ENCODE results near the gene LRP1-AS.
A peak's percentile ranks its signal among the peaks of the same experiment; 100 is the strongest.

Gene LRP1-AS

DNA sequence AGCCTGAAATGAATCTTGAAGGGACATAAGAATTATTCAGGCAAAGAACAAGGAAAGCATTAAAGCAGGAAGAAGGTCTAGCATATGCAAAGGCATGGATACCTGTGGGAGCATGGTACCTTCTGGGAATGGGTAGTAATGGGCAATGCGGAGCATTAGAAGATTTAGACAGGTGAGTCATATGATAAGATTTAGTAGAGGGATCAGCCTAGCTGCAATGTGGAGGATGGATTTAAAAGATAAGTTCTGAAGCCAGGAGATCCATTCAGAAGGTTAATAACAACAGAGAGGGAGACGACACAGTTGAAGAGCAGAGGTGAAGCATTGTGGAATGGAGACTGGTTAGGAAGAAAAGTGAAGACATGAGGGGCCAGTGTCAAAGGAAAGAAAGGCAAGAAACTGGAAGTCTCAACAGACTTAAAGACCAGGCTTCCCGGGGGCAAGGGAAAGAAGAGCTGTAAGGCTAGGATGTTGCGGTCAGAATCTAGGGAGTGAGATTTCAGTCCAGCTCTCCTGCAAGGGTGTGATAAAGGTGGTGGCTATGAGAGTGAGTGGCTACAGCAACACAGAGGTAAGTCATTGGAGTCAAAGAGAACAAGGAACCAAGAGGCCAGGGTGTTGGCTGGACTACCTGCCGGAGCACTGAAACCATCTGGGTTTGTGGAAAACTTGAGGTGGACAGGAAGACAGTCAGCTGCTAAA, 30.7 kb downstream of the LRP1-AS start:
- DNase-seq, result no peak

- DNase-seq, result no peak
These were observed 34.7 kb downstream of the LRP1-AS start for GRCh38 chr12:57112492-57113294.

DNA sequence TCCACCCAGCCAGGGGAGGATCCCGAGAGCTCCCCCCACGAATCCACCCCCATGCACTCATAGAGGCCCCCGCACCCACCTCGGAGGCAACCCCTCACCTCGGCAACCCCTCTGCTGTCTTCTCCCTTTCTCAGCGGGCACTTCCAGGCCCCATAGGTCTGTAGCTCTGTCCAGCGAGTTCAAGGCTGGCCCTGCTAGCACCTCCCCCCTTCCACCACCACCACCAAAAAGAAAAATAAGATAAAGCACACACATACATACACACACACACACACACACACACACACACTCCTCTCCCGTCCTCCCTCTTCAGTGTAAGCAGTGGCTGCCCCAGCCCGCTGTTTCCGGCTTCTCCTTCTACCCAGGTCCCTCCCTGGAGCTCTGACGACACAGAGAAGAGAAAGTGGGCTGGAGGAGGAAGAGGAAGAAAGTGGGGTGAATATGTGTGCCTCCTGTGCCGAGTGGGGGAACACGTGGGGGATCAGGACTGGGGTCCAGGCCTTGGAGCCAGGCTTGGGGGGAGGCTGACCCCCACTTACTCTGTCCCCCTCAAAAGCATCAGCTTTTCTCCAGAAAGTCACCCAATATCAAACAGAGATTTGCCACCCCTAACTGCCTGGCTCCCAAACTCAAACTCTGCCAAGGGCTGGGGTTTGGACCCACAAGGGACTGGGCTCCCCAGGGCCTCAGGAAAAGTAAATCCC, 36.2 kb downstream of the LRP1-AS start, which contains the start of gene STAT6:
STAT6 (minus strand) TSS at position 332 of the 704 bp plus-strand sequence. CDS start 3,084 bp downstream, outside the sequence.
- peak; percentile 95 to 96 for DNase-seq

GRCh38 chr12:57110104-57111030, 37.1 kb downstream of the LRP1-AS start:
- DNase-seq, result peak; percentile 48 to 79

DNA sequence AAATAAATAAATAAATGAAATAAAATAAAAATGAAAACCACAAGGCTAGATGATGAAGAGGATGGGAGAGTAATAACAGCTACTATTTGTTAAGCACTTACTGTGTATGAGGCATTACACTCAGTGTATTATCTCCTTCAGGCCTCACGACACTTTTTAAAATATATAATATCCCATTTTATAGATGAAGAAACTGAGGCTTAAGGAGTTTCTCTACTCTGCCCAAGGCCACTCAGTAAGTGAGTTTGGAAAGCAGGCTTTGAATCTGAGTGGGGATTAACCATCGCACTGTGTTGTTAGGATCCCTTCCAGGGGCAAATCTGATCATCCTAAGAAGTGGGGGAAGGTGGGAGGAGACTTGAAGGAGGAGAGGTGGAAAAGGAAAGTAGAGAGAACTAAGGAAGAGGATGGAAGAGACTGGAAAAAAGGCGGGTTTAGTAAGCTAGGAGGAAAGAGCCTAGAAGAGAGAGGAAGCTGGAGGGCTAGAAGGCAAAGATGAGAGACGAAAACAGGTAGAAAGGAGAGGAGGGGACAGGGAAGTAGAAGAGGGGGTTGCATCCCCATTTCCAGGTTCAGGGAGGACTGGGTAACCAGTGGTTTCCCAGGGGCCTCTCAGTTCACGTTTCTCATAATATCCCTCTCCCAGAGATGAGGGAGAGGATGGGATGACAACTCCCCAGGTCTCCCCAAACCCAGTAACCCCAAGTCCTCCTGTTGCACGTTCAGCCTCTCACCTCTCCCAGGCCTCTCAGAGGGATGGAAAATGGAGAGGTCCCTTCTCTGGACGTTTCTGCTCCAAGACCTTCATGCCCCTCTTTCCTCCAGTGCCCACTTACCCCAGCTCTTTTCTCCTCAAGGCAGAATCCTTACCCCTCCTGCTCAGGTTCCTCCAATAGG, 38.0 kb downstream of the LRP1-AS start:
- no peak for DNase-seq

GRCh38 chr12:57107456-57108155, 39.8 kb downstream of the LRP1-AS start:
- no peak for DNase-seq

DNA sequence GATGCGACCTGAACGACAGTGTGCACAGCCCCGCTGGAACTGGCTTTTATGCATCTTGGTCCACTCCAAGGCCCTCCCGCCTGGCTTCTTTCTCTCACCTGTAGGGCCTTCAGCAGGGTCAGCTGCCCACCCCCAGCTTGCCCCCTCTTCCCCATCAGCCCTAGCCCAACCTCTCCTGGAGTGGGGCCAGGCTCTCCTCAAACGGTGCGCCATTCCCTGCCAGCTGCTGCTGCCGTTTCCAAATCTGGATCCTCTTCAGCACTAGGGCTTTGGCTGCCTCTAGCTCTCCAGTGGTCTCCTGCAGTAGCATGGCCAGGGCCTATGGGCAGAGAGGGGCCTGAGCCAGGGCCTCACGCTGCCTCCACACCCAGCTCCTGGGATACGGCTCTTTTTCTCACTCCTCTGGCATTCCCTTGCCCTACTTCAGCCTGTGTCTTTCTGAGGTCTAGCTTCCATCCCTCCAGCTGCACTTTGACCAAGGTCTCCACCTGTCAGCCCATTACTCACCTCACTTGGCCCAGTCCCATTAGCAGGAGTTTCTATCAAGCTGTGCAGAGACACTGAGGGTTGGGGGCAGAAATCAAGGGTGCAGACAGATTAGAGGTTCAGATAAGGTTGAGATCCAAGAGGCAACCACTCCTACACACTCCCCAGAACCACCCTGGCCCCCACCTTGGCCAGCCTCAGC, 41.3 kb downstream of the LRP1-AS start:
- DNase-seq, result no peak

- DNase-seq, result no peak
These were observed 42.2 kb downstream of the LRP1-AS start for GRCh38 chr12:57105011-57105753.

DNA sequence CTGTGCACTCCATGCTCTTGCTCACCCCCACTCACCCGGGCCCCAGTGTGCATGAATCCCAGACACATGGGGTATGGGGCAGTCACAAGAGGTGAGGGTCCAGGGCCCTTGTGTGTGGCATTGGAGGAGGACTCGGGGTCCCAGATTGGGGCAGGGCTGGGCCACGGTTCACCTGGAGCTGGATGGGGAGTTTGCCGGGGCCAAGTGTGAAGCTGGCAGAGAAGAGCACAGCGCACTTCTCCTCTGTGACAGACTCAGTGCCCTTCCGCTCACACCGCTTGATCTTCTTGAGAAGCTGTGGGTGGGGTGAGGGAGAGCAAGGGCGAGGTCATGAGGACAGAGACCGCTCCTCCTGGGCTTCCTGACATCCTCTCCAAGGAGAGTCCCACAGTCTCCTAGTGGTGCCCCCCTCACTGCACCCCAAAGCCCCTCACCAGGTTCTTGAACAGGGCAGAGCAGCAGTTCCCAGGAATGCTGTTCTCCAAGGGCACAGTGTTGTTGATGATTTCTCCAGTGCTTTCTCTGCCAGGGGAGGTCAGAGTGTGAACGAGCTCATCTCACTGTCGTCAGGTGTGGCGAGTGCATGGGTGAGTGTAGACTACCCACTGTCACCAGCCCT, 43.0 kb downstream of the LRP1-AS start:
- DNase-seq, result no peak

DNA sequence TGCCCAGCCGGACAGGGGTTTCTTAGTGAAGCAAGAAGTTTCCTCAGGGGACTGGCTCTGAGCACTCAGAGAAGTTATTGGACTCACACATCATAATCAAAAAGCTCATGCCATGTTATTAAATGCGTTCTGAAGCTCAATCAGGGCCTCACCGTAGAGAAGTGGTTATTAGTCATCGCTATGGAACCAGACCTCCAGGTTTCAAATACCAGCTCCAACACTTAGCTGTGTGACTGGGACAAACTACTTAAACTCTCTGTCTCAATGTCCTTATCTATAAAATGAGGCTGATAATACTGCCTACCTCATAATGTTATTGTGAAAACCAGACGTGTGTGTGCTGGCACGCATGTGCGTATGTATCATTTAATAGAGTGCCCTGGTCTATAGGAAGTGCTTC, 43.6 kb downstream of the LRP1-AS start:
- DNase-seq, result no peak

- peak; percentile 55 to 59 for DNase-seq
These were observed 45.3 kb downstream of the LRP1-AS start for GRCh38 chr12:57101892-57102695.

GRCh38 chr12:57099766-57100165, 47.7 kb downstream of the LRP1-AS start:
- DNase-seq, result no peak

- DNase-seq, result no peak
These were observed 48.2 kb downstream of the LRP1-AS start for GRCh38 chr12:57099047-57099714.

GRCh38 chr12:57098546-57098945, 48.9 kb downstream of the LRP1-AS start:
- no peak for DNase-seq

DNA sequence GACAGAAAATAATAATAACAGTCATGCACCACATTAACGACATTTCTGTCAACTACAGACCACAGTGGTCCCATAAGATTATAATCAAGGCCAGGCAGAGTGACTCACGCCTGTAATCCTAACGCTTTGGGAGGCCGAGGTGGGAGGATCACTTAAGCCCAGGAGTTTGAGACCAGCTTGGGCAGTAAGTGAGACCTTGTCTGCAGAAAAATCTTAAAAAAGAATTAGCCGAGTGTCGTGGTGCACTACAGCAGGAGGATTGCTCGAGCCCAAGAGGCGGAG, 49.9 kb downstream of the LRP1-AS start:
- no peak for DNase-seq

- no peak for DNase-seq
These were observed 50.5 kb downstream of the LRP1-AS start for GRCh38 chr12:57096748-57097553.

DNA sequence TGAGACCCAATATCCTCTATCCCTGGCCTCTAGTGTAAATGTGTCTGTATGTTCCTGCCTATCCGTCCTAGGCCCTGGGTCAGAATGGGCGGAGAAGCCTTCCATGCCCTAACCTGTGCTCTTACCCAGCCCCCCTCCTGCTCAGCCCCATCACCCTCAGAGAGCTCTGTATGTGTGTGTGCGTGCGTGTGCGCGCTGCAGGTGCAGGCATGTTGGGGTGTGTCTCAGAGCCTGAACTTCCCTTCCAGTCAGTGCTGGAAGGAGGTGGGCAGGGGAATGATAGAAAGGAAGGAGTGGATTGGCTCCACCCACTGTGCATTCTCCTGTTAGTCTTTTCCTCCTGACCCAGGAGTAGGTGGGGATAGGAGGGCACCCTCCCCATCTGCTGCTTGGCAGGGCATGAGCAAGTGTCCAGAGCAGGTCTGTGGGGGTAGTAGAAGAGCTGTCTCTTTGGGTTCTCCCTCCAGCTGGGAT, 51.3 kb downstream of the LRP1-AS start:
- DNase-seq, result no peak

Measured in Kasumi-1 (cell line).